ENCODE results near the gene UGT3A1. TPM values are rescaled to one million over a fixed set of nuclear protein-coding genes. Genes with fewer than 3 reads are reported as not detected.

UGT3A1 gene
- total RNA-seq, 2 experiments from 2014 or later = not detected

- ATAC-seq = peak; percentile 67
Observed at GRCh38 chr5:35904443-35905132, 86.6 kb downstream of the UGT3A1 start.

GRCh38 chr5:35903631-35904203 is 87.5 kb downstream of the UGT3A1 start:
- H3K27ac Mint-ChIP-seq = peak overlapping the region; percentile 96
- POLR2A ChIA-PET = interaction anchor here (0.6 to 12.6 kb wide), 15 partner anchors 8 to 1114 kb away, joined by 3 to 147 read pairs (median 4); partner anchors contain the start of gene IL7R

More at GRCh38 chr5:35904443-35905132, 86.6 kb downstream of the UGT3A1 start:
- DNase-seq = peak; percentile 76
- peaks cover 9% of the 10 kb centered on the region for H3K9me3 Mint-ChIP-seq
- peak overlapping the region; percentile 18 for H3K4me3 Mint-ChIP-seq
- H3K27ac Mint-ChIP-seq = peak overlapping the region; percentile 96
- H3K4me1 Mint-ChIP-seq (ENCODE audit: low read depth) = peaks cover 91% of the 10 kb centered on the region
- POLR2A ChIA-PET = interaction anchor here (0.6 to 12.6 kb wide), 15 partner anchors 9 to 1115 kb away, joined by 3 to 147 read pairs (median 5); partner anchors contain the start of gene IL7R
- peaks cover 10% of the 10 kb centered on the region for H3K36me3 Mint-ChIP-seq (ENCODE audit: low read depth)
- CTCF ChIA-PET = interaction anchor here (0.7 to 1.7 kb wide), 7 partner anchors 18 to 127 kb away, joined by 3 to 5 read pairs (median 3); no protein-coding TSS in a partner anchor
- intact Hi-C loops (cut with micrococcal nuclease) = loop anchor here (2.0 kb wide), 2 partner anchors 20 to 48 kb away; partner anchors contain the start of gene IL7R
- no peaks in the 10 kb centered on the region for H3K27me3 Mint-ChIP-seq
- no peak for TF ChIP-seq CTCF (IDR thresholded peaks at IDR 0.05)

DNA sequence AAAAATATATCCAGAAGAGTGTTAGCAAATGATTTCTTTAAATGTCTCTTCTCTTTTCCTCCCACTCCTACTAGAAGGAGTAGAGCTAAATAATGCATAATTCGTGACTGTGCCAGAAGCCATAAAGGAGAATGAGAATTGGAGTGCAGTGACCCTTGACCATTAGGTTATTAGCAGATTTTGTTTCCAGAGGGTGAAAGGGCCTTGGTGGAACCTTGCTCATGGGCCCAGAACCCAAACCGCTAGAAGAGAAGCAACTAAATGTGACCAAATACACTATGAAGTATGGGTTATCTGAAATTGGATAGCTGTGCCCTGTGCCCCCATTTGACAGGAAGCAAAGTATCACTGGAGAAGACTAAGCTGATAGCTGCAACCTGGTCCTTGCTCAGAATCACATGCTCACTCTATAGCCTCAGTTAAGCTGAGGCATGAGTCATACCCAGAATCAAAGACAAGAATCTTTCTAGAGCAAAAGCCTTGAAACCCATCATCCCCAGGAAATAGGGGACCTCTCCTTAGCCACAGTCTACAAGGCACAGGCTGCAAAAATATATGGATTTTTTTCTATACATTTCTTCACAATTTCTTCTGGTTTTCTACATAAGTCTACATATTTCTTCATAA is 89.0 kb downstream of the UGT3A1 start:
- peak; percentile 61 for ATAC-seq
- Mint-ChIP-seq H3K4me3 (no peak overlapping the region), H3K9me3 (peaks cover 9% of the 10 kb centered on the region), H3K36me3 (ENCODE audit: low read depth) (peaks cover 9% of the 10 kb centered on the region), H3K4me1 (ENCODE audit: low read depth) (peaks cover 86% of the 10 kb centered on the region), H3K27me3 (no peaks in the 10 kb centered on the region), H3K27ac (peak overlapping the region; percentile 60)
- CTCF ChIA-PET = interaction anchor here (1.0 to 2.7 kb wide), 6 partner anchors 22 to 251 kb away, joined by 3 to 16 read pairs (median 6); partner anchors contain the start of gene IL7R
- POLR2A ChIA-PET = interaction anchor here (0.7 to 12.6 kb wide), 8 partner anchors 17 to 91 kb away, joined by 3 to 147 read pairs (median 4); partner anchors contain the start of gene IL7R
- intact Hi-C loops (cut with micrococcal nuclease) = no loop called here
- peak; percentile 51 for DNase-seq
- TF ChIP-seq CTCF (IDR thresholded peaks at IDR 0.05) = no peak

More at GRCh38 chr5:35903631-35904203, 87.5 kb downstream of the UGT3A1 start:
- H3K36me3 Mint-ChIP-seq (ENCODE audit: low read depth) = peaks cover 9% of the 10 kb centered on the region
- ATAC-seq = peak; percentile 10
- no peaks in the 10 kb centered on the region for H3K27me3 Mint-ChIP-seq
- H3K4me3 Mint-ChIP-seq = peak overlapping the region; percentile 18
- H3K4me1 Mint-ChIP-seq (ENCODE audit: low read depth) = peaks cover 93% of the 10 kb centered on the region
- H3K9me3 Mint-ChIP-seq = peaks cover 9% of the 10 kb centered on the region
- TF ChIP-seq CTCF (IDR thresholded peaks at IDR 0.05) = no peak
- intact Hi-C loops (cut with micrococcal nuclease) = loop anchor here (2.0 kb wide), 2 partner anchors 21 to 47 kb away; partner anchors contain the start of gene IL7R
- DNase-seq = peak; percentile 53
- CTCF ChIA-PET = interaction anchor here (0.9 to 2.7 kb wide), 7 partner anchors 21 to 125 kb away, joined by 3 to 16 read pairs (median 5); partner anchors contain the start of gene IL7R

Other genes with a start within 250 kb of the UGT3A1 start
- 100 to 1,000 TPM; 136 to 142 TPM for gene IL7R, start 134.5 kb downstream of the UGT3A1 start, total RNA-seq
- gene CAPSL, start 52.8 kb downstream of the UGT3A1 start, total RNA-seq = under 1 TPM; 0.43 to 0.56 TPM
- gene UGT3A2, start 75.5 kb upstream of the UGT3A1 start, total RNA-seq = not detected
- 10 to 100 TPM in 1 of 2 experiments, 1 to 10 TPM in 1; 9.9 to 10.8 TPM for gene LMBRD2, start 160.5 kb upstream of the UGT3A1 start, total RNA-seq
- 10 to 100 TPM; 55.8 to 60.2 TPM for gene SKP2, start 160.7 kb upstream of the UGT3A1 start, total RNA-seq